ENCODE data around the gene PRDX4.

Gene PRDX4

DNA sequence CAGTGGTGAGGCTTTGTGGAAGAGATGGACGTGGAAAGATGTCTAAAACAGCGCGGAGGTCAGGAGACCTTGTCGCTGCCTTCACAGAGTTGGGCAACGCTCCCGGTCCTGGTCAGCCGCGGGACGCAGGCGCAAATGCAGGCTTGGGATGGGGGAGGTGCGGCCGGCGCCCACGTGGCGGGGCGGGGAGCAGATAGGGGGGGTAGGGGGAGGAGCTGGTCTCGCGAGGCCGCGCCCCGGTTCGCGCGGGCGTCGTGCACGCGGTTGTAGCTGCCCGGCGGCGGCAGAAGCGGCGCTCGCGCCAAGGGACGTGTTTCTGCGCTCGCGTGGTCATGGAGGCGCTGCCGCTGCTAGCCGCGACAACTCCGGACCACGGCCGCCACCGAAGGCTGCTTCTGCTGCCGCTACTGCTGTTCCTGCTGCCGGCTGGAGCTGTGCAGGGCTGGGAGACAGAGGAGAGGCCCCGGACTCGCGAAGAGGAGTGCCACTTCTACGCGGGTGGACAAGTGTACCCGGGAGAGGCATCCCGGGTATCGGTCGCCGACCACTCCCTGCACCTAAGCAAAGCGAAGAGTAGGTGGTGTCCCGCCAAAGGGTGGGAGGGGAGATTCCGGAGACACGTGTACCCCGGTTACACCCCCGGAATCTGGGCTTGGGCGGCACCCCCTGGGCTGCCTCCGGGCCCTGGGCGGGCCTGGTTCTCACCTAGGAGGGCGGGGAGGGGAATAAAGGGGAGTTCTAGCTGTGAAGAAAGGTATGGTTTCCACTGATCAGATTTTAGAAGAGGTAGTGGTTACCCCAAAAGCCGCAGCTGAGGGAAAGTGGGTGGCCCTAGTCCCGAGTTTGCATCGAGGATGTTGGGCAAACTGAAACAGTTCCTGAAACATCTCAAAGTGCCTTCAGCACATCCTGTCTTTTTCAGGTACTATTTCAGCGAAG lies at the start of gene PRDX4:
PRDX4 (plus strand) TSS at position 255 of the 939 bp plus-strand sequence; CDS start at position 333, 78 bp downstream.
- peaks cover 7% of the 10 kb centered on the region for H3K4me1 ChIP-seq (ENCODE audit: control insufficient read depth, insufficient read depth, low read length)
- no peaks in the 10 kb centered on the region for H3K27me3 ChIP-seq (ENCODE audit: control insufficient read depth, insufficient read depth, low read length)
- H3K9ac ChIP-seq (ENCODE audit: low read depth, low read length), result peak within 1 kb of the TSS; percentile 96
- H3K9me3 ChIP-seq (ENCODE audit: control insufficient read depth, insufficient read depth, low read length), result no peaks in the 10 kb centered on the region
- H3K36me3 ChIP-seq (ENCODE audit: control insufficient read depth, insufficient read depth, low read length), result no peaks in the 10 kb centered on the region
- peak within 1 kb of the TSS; percentile 92 for H3K4me3 ChIP-seq (ENCODE audit: low read depth, low read length)

DNA sequence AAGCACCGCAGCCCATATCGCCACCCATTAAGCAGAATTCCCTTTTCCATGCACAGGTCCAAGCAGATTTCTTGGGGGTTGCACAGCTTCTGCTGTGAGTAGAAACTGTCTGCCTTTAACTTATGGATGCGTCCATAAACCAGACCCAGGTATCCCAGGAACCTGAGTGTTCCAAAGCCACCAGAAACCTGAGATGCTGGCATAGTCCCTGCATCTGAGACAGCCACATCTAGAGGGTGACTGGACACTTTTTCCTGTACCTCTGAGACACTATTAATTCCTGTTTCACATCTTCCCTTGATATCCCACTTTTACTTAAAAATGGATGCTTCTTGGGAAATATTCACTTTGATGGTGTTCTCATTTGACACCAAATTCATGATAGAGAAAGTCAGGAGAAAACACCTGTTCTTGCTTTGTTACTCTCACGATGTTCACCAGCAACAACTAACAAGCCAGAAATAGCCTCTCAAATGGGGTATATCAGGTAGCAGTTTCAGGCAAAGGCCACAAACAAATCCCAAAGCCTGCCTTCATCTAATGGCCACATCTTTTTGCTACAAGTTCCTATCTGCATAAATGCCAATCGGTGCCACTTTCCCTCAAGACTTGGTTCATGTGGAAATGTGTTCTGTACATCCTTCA lies 45.5 kb upstream of the PRDX4 start:
- Histone ChIP-seq H3K9me3 (ENCODE audit: control insufficient read depth, insufficient read depth, low read length) (no peaks in the 10 kb centered on the region), H3K9ac (ENCODE audit: low read depth, low read length) (no peak overlapping the region), H3K4me3 (ENCODE audit: low read depth, low read length) (no peak overlapping the region), H3K27me3 (ENCODE audit: control insufficient read depth, insufficient read depth, low read length) (no peaks in the 10 kb centered on the region), H3K4me1 (ENCODE audit: control insufficient read depth, insufficient read depth, low read length) (no peaks in the 10 kb centered on the region), H3K36me3 (ENCODE audit: control insufficient read depth, insufficient read depth, low read length) (no peaks in the 10 kb centered on the region)

DNA sequence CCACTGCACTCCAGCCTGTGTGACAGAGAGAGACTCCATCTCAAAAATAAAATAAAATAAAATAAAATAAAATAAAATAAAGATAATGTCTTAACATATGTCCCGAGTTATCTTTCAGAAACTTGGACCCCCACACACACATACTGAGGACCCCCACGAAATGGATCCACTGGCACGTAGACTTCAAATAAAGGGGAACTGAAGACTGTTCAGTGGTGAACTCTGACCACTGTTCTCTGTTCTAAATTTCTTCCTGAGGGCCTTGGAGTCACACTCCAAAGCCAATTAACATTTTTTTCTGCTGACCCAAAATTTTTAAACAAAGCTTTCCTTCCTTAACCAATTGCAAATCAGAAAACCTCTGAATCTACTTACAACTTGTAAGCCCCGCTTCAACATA lies 43.5 kb upstream of the PRDX4 start:
- H3K27me3 ChIP-seq (ENCODE audit: control insufficient read depth, insufficient read depth, low read length), result no peaks in the 10 kb centered on the region
- H3K36me3 ChIP-seq (ENCODE audit: control insufficient read depth, insufficient read depth, low read length), result no peaks in the 10 kb centered on the region
- H3K9me3 ChIP-seq (ENCODE audit: control insufficient read depth, insufficient read depth, low read length), result no peaks in the 10 kb centered on the region
- H3K9ac ChIP-seq (ENCODE audit: low read depth, low read length), result no peak overlapping the region
- no peaks in the 10 kb centered on the region for H3K4me1 ChIP-seq (ENCODE audit: control insufficient read depth, insufficient read depth, low read length)
- H3K4me3 ChIP-seq (ENCODE audit: low read depth, low read length), result no peak overlapping the region

DNA sequence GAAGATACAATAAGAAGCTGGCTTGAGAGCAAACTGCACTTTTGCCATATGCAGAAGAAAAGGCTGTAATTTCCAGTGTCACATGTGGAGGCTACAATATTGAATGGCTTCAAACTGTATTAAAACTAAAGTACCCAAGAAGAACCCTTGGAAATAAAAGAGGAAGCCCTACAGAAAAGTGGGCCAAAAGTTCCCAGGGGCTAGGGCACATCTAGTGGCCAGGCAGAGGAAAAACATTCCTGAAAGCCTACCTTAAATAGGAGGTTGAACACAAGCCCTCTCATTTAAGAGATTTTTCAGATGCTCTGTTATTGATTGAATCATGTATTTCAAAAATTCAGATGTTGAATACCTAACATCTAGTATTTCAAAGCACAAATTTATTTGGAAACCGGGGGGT lies 40.6 kb upstream of the PRDX4 start:
- Histone ChIP-seq H3K27me3 (ENCODE audit: control insufficient read depth, insufficient read depth, low read length) (no peaks in the 10 kb centered on the region), H3K9ac (ENCODE audit: low read depth, low read length) (no peak overlapping the region), H3K9me3 (ENCODE audit: control insufficient read depth, insufficient read depth, low read length) (no peaks in the 10 kb centered on the region), H3K36me3 (ENCODE audit: control insufficient read depth, insufficient read depth, low read length) (no peaks in the 10 kb centered on the region), H3K4me3 (ENCODE audit: low read depth, low read length) (no peak overlapping the region), H3K4me1 (ENCODE audit: control insufficient read depth, insufficient read depth, low read length) (no peaks in the 10 kb centered on the region)

DNA sequence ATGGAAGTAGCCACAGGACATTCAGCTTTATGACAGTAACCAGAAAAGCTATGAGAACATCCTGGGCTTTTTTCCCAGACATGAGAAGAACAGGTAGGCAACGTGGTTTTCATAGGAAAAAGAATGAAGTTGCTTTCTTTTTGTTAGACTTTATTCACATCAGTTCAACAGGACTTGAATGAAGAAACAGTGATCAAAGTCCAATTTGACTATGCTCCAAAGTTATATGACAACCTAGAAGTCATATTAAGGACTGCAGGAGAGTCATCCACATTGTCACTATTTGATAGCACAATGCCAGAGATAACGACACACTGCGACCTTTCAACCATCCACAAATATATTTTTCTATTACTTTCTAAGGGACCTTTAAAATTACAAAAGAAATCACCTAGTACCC lies 39.2 kb upstream of the PRDX4 start:
- H3K9ac ChIP-seq (ENCODE audit: low read depth, low read length), result no peak overlapping the region
- H3K4me3 ChIP-seq (ENCODE audit: low read depth, low read length), result no peak overlapping the region
- no peaks in the 10 kb centered on the region for H3K36me3 ChIP-seq (ENCODE audit: control insufficient read depth, insufficient read depth, low read length)
- H3K4me1 ChIP-seq (ENCODE audit: control insufficient read depth, insufficient read depth, low read length), result no peaks in the 10 kb centered on the region
- no peaks in the 10 kb centered on the region for H3K27me3 ChIP-seq (ENCODE audit: control insufficient read depth, insufficient read depth, low read length)
- no peaks in the 10 kb centered on the region for H3K9me3 ChIP-seq (ENCODE audit: control insufficient read depth, insufficient read depth, low read length)

DNA sequence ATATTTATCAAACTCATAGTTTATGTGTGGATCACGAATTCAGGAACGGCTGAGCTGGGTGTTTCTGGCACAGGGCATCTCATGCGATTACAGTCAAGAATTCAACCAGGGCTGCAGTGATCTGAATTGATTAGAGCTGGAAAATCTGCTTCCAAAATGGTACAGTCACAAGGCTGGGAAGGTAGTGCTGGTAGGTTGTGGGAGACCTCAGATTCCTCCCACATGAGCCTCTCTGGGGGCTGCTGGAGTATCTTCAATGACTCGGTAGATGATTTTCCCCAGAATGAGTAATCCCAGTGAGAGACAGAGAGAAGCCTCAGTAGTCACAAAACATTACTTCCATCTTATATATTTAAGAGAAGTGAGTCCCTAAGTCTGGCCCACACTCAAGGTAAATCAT lies 36.2 kb upstream of the PRDX4 start:
- Histone ChIP-seq H3K9ac (ENCODE audit: low read depth, low read length) (no peak overlapping the region), H3K27me3 (ENCODE audit: control insufficient read depth, insufficient read depth, low read length) (no peaks in the 10 kb centered on the region), H3K4me1 (ENCODE audit: control insufficient read depth, insufficient read depth, low read length) (no peaks in the 10 kb centered on the region), H3K36me3 (ENCODE audit: control insufficient read depth, insufficient read depth, low read length) (no peaks in the 10 kb centered on the region), H3K4me3 (ENCODE audit: low read depth, low read length) (no peak overlapping the region), H3K9me3 (ENCODE audit: control insufficient read depth, insufficient read depth, low read length) (no peaks in the 10 kb centered on the region)

DNA sequence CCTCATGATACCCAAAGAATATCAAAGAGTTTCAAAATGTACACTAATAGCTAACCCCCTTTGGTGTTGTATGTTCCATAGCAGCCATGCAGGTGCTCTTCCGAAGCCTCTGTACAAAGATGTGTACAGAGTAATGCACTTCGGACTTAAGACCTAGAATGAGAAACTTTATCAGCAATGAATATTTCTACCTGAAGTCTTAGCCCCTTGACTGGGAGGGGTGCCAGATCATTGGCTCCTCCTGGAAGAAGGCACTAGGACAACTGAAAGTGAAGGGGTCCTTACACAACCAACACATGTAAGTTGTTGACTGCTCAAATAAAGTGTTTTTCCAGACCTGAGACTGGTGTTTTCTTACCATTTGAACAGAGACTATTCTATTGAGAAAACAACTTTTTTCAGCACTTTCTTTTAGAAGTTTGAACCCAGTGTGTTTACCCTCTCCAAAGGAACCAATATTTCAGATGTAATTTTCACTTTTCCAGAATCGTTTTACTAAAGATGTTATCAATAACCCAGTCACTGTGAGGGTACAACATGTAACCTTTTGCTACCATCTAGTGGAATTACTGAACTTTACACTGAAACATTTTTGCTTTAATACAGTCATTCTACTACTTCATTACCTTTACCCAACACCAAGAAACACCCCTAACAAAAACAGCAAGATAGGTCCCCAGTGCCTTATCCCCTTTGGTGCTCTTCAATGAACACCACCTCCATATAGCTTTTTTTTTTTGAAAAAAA lies 33.3 kb upstream of the PRDX4 start:
- no peaks in the 10 kb centered on the region for H3K9me3 ChIP-seq (ENCODE audit: control insufficient read depth, insufficient read depth, low read length)
- no peaks in the 10 kb centered on the region for H3K4me1 ChIP-seq (ENCODE audit: control insufficient read depth, insufficient read depth, low read length)
- no peaks in the 10 kb centered on the region for H3K36me3 ChIP-seq (ENCODE audit: control insufficient read depth, insufficient read depth, low read length)
- no peak overlapping the region for H3K9ac ChIP-seq (ENCODE audit: low read depth, low read length)
- no peaks in the 10 kb centered on the region for H3K27me3 ChIP-seq (ENCODE audit: control insufficient read depth, insufficient read depth, low read length)
- no peak overlapping the region for H3K4me3 ChIP-seq (ENCODE audit: low read depth, low read length)

DNA sequence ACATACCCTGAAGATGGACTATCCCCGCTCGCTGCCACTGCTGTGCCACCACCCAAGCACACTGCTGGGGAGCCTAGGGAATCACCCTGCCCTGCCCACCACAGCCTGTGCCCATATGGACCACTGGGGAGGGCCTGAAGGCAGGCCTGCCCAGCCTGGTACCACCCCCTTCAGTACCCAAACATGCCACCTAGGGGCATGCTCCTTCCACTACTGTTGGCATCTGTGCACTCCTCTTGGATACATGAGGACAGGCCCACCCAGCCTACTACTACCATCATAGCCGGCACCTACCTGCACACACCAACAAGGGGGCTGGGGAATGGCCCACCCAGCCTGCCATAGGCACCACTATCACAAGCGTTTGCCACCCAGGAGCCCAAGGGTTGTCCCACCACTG lies 30.1 kb upstream of the PRDX4 start:
- H3K4me1 ChIP-seq (ENCODE audit: control insufficient read depth, insufficient read depth, low read length), result no peaks in the 10 kb centered on the region
- no peaks in the 10 kb centered on the region for H3K36me3 ChIP-seq (ENCODE audit: control insufficient read depth, insufficient read depth, low read length)
- H3K27me3 ChIP-seq (ENCODE audit: control insufficient read depth, insufficient read depth, low read length), result no peaks in the 10 kb centered on the region
- H3K9me3 ChIP-seq (ENCODE audit: control insufficient read depth, insufficient read depth, low read length), result no peaks in the 10 kb centered on the region
- H3K4me3 ChIP-seq (ENCODE audit: low read depth, low read length), result no peak overlapping the region
- no peak overlapping the region for H3K9ac ChIP-seq (ENCODE audit: low read depth, low read length)

DNA sequence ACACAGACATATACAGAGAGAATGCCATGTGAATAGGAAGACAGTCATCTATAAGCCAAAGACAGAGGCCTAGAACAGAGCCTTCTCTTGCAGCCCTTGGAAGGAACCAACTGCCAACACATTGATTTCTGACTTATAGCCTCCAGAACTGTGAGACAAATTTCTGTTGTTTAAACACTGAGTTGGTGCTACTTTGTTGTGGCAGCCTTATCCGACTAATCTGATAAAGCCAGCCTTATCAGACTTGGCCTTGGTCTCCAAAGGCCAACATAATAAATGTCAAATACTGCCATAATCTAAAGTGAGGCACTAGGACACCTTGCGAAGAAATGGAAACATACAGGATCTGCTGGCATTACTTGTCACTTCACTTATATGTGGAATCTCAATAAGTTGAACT lies 24.3 kb upstream of the PRDX4 start:
- no peaks in the 10 kb centered on the region for H3K9me3 ChIP-seq (ENCODE audit: control insufficient read depth, insufficient read depth, low read length)
- H3K36me3 ChIP-seq (ENCODE audit: control insufficient read depth, insufficient read depth, low read length), result no peaks in the 10 kb centered on the region
- no peaks in the 10 kb centered on the region for H3K4me1 ChIP-seq (ENCODE audit: control insufficient read depth, insufficient read depth, low read length)
- no peak overlapping the region for H3K4me3 ChIP-seq (ENCODE audit: low read depth, low read length)
- H3K9ac ChIP-seq (ENCODE audit: low read depth, low read length), result no peak overlapping the region
- H3K27me3 ChIP-seq (ENCODE audit: control insufficient read depth, insufficient read depth, low read length), result no peaks in the 10 kb centered on the region

DNA sequence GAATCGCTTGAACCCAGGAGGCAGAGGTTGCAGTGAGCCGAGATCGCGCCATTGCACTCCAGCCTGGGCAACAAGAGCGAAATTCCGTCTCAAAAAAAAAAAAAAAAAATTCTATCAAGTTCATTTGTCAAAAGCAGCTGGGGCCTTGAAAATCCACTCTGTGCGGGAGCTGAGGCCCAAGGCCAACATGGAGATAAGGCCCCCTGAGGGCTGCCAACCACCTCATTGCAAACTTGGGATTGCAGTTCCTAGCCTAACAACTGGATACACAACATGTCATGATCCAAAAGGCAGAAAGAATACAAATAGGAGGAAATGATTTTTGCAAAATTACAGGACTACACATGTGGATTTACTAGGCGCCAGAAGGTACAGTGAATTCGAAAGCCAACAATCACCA lies 22.5 kb upstream of the PRDX4 start:
- Histone ChIP-seq H3K9ac (ENCODE audit: low read depth, low read length) (no peak overlapping the region), H3K9me3 (ENCODE audit: control insufficient read depth, insufficient read depth, low read length) (no peaks in the 10 kb centered on the region), H3K27me3 (ENCODE audit: control insufficient read depth, insufficient read depth, low read length) (no peaks in the 10 kb centered on the region), H3K4me1 (ENCODE audit: control insufficient read depth, insufficient read depth, low read length) (no peaks in the 10 kb centered on the region), H3K4me3 (ENCODE audit: low read depth, low read length) (no peak overlapping the region), H3K36me3 (ENCODE audit: control insufficient read depth, insufficient read depth, low read length) (no peaks in the 10 kb centered on the region)

DNA sequence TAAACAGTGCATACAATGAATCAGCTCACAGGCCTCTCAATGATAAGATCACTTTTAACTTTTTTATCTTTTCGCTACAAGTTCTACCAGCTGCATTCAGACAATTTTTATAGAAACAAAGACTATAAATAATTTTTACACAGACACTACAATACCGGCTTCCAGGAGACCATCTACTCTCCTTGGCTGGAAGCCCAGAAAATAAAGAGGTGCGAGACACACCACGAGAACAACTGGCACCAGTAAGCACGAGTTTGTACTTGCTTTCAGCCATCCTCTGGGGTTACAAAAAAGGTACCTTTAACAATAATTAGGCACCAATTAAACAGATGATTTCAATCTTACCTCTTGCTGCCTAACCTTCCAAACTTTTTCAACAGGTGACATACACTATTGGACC lies 11.2 kb upstream of the PRDX4 start:
- peaks cover 11% of the 10 kb centered on the region for H3K4me1 ChIP-seq (ENCODE audit: control insufficient read depth, insufficient read depth, low read length)
- H3K36me3 ChIP-seq (ENCODE audit: control insufficient read depth, insufficient read depth, low read length), result no peaks in the 10 kb centered on the region
- peaks cover 3% of the 10 kb centered on the region for H3K9me3 ChIP-seq (ENCODE audit: control insufficient read depth, insufficient read depth, low read length)
- no peak overlapping the region for H3K4me3 ChIP-seq (ENCODE audit: low read depth, low read length)
- no peak overlapping the region for H3K9ac ChIP-seq (ENCODE audit: low read depth, low read length)
- no peaks in the 10 kb centered on the region for H3K27me3 ChIP-seq (ENCODE audit: control insufficient read depth, insufficient read depth, low read length)

Measured in iPS-15b (cell line).